Cardiac fibroblast (primary cell): ENCODE measurements around the gene PTPRG.

Experiments
- DNase-seq, 2 donors: peaks; one replicate each; pipeline versions ENCODE4 v3.0.0 to v3.0.0-alpha.2; 2010; ENCODE audit warnings: low read depth in 2 of 2
- H3K4me3 ChIP-seq, 2 donors: replicated peaks in 1 of 2; 1 replicate in 1 of 2; 2 replicates in 1 of 2; pipeline ENCODE4 v1.5.1; 2011; ENCODE audit warnings: low read depth in 2 of 2, low read length in 2 of 2, mild to moderate bottlenecking in 2 of 2, moderate library complexity in 1 of 2
- TF ChIP-seq, protein P1 (sequence below): IDR thresholded peaks from one replicate; pipeline ENCODE4 v1.5.1; 2011; ENCODE audit warnings: low read depth, mild to moderate bottlenecking, low read length, inconsistent platforms

Gene PTPRG

GRCh38 chr3:62249855-62250543 lies 688.6 kb downstream of the PTPRG start:
- no peak overlapping the region for H3K4me3 ChIP-seq
- TF ChIP-seq, protein P1, sequence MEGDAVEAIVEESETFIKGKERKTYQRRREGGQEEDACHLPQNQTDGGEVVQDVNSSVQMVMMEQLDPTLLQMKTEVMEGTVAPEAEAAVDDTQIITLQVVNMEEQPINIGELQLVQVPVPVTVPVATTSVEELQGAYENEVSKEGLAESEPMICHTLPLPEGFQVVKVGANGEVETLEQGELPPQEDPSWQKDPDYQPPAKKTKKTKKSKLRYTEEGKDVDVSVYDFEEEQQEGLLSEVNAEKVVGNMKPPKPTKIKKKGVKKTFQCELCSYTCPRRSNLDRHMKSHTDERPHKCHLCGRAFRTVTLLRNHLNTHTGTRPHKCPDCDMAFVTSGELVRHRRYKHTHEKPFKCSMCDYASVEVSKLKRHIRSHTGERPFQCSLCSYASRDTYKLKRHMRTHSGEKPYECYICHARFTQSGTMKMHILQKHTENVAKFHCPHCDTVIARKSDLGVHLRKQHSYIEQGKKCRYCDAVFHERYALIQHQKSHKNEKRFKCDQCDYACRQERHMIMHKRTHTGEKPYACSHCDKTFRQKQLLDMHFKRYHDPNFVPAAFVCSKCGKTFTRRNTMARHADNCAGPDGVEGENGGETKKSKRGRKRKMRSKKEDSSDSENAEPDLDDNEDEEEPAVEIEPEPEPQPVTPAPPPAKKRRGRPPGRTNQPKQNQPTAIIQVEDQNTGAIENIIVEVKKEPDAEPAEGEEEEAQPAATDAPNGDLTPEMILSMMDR: no peak
- no peak for DNase-seq

- TF ChIP-seq, protein P1: no peak
- peak; percentile 31 to 34 for DNase-seq
- no peak overlapping the region for H3K4me3 ChIP-seq
Measured at GRCh38 chr3:62252438-62253157, 691.2 kb downstream of the PTPRG start.

- peak in 1 of 2 donors; percentile 6 for DNase-seq
- TF ChIP-seq, protein P1: no peak
- H3K4me3 ChIP-seq: no peak overlapping the region
Measured at GRCh38 chr3:62253971-62254370, 692.6 kb downstream of the PTPRG start.

GRCh38 chr3:62255758-62256157 lies 694.4 kb downstream of the PTPRG start:
- TF ChIP-seq, protein P1: no peak
- no peak for DNase-seq
- no peak overlapping the region for H3K4me3 ChIP-seq

- no peak overlapping the region for H3K4me3 ChIP-seq
- TF ChIP-seq, protein P1: no peak
- no peak for DNase-seq
Measured at GRCh38 chr3:62259924-62260323, 698.6 kb downstream of the PTPRG start.

GRCh38 chr3:62260655-62261054 lies 699.3 kb downstream of the PTPRG start:
- no peak for DNase-seq
- H3K4me3 ChIP-seq: no peak overlapping the region
- TF ChIP-seq, protein P1: no peak

GRCh38 chr3:62261121-62261520 lies 699.8 kb downstream of the PTPRG start:
- H3K4me3 ChIP-seq: no peak overlapping the region
- DNase-seq: no peak
- TF ChIP-seq, protein P1: no peak
